22Rv1 (cell line): ENCODE data around the gene LTBP1.

ENCODE experiments used
- CTCF ChIP-seq: fragments of 450-650 bp; IDR thresholded peaks from 2 replicates; pipeline ENCODE4 v1.5.1; 2017; ENCODE audit warnings: mild to moderate bottlenecking
- ZFX ChIP-seq: fragments of 450-650 bp; IDR thresholded peaks from 2 replicates; pipeline ENCODE4 v1.6.1; 2017; ENCODE audit warnings: antibody characterized with exemption, borderline replicate concordance

- TF ChIP-seq CTCF: no peak
- no peak for TF ChIP-seq ZFX
These were observed 75.7 kb downstream of the LTBP1 start for GRCh38 chr2:33022395-33022985.
